ENCODE measurements around the gene USP49. TPM values are rescaled to one million over a fixed set of nuclear protein-coding genes. Genes with fewer than 3 reads are reported as not detected.

The USP49 gene
- total and polyA plus RNA-seq, 10 of the 15 experiments (the other 5 are each of a cell fraction or from before 2014, with no cell fraction given): 1.0 to 7.7 (median 4.3) TPM

- 67% methylated on average over 3 of the region's 3 CpGs for WGBS (ENCODE audit: insufficient coverage, insufficient replicate concordance, low lambda C conversion rate, missing lambda C conversion rate)
- Histone ChIP-seq H3K79me2 (ENCODE audit: control insufficient read depth, insufficient read depth, low read length) (no peaks in the 10 kb centered on the region), H3K27me3 (replicated peaks in 1 of 2; ENCODE audit: control insufficient read depth in 2 of 2, insufficient read depth in 2 of 2, low read length in 1 of 2) (no peaks in the 10 kb centered on the region; a peak in 1 of 4 replicates), H3K4me1 (ENCODE audit: control insufficient read depth, insufficient read depth, low read length) (no peaks in the 10 kb centered on the region), H3K4me2 (ENCODE audit: control insufficient read depth, insufficient read depth) (no peak overlapping the region), H3K9ac (ENCODE audit: control insufficient read depth, insufficient read depth, low read length) (no peak overlapping the region), H4K20me1 (ENCODE audit: control insufficient read depth, insufficient read depth) (no peaks in the 10 kb centered on the region), H3K9me3 (replicated peaks; ENCODE audit: control insufficient read depth, insufficient read depth, low read length) (no peaks in the 10 kb centered on the region), H2AFZ (ENCODE audit: control insufficient read depth, low read depth, low read length) (no peak overlapping the region), H3K36me3 (ENCODE audit: control insufficient read depth in 2 of 2, insufficient read depth in 2 of 2, low read length in 1 of 2) (no peaks in the 10 kb centered on the region), H3K4me3 (no peak overlapping the region), H3K27ac (ENCODE audit: control insufficient read depth, insufficient read depth) (no peak overlapping the region)
- ChIA-PET RAD21 (ENCODE audit: unreplicated experiment) (no interaction called here), POLR2A (no interaction called here), CTCF (interaction anchor here (1.1 kb wide), 1 partner anchor 13 kb away, joined by 3 read pairs; no protein-coding TSS in a partner anchor), SMC1A (ENCODE audit: uncharacterized antibody, unreplicated experiment) (no interaction called here)
- in situ Hi-C loops (cut with MboI): no loop called here
- DNase-seq (ENCODE audit: low read depth, low spot score) (no peak), ATAC-seq (no peak), FAIRE-seq (no peak)
- BruUV-seq (replicated peaks): no TSS peak
- TF ChIP-seq POLR2A (IDR thresholded peaks at IDR 0.05; ENCODE audit: low read depth, low read length) (no peak), GABPA (IDR thresholded peaks at IDR 0.05; ENCODE audit: low read depth) (no peak), ATF7 (IDR thresholded peaks at IDR 0.05; ENCODE audit: low read depth) (no peak)
- intact Hi-C loops (cut with micrococcal nuclease; ENCODE audit: unreplicated experiment): no loop called here
Measured at GRCh38 chr6:41750374-41750773, 144.8 kb downstream of the USP49 start.

- BruUV-seq (replicated peaks): no TSS peak
- Histone ChIP-seq H3K9ac (ENCODE audit: control insufficient read depth, insufficient read depth, low read length) (no peak overlapping the region), H3K9me3 (replicated peaks; ENCODE audit: control insufficient read depth, insufficient read depth, low read length) (no peaks in the 10 kb centered on the region), H2AFZ (ENCODE audit: control insufficient read depth, low read depth, low read length) (no peak overlapping the region), H4K20me1 (ENCODE audit: control insufficient read depth, insufficient read depth) (no peaks in the 10 kb centered on the region), H3K27me3 (replicated peaks in 1 of 2; ENCODE audit: control insufficient read depth in 2 of 2, insufficient read depth in 2 of 2, low read length in 1 of 2) (no peaks in the 10 kb centered on the region; a peak in 1 of 4 replicates), H3K79me2 (ENCODE audit: control insufficient read depth, insufficient read depth, low read length) (no peaks in the 10 kb centered on the region), H3K36me3 (ENCODE audit: control insufficient read depth in 2 of 2, insufficient read depth in 2 of 2, low read length in 1 of 2) (no peaks in the 10 kb centered on the region), H3K27ac (ENCODE audit: control insufficient read depth, insufficient read depth) (no peak overlapping the region), H3K4me3 (no peak overlapping the region), H3K4me2 (ENCODE audit: control insufficient read depth, insufficient read depth) (no peak overlapping the region), H3K4me1 (ENCODE audit: control insufficient read depth, insufficient read depth, low read length) (no peaks in the 10 kb centered on the region)
- DNase-seq (ENCODE audit: low read depth, low spot score): no peak
- ChIA-PET RAD21 (ENCODE audit: unreplicated experiment) (interaction anchor here (1.4 kb wide), 1 partner anchor 27 kb away, joined by 3 read pairs; no protein-coding TSS in a partner anchor), CTCF (interaction anchor here (0.8 kb wide), 1 partner anchor 46 kb away, joined by 3 read pairs; no protein-coding TSS in a partner anchor), POLR2A (interaction anchor here (0.6 kb wide), 1 partner anchor 414 kb away, joined by 3 read pairs; no protein-coding TSS in a partner anchor), SMC1A (ENCODE audit: uncharacterized antibody, unreplicated experiment) (interaction anchor here (0.6 to 1.1 kb wide), 2 partner anchors 30 to 163 kb away, joined by 3 read pairs; no protein-coding TSS in a partner anchor)
- 40% methylated on average over 3 of the region's 3 CpGs for WGBS (ENCODE audit: insufficient coverage, insufficient replicate concordance, low lambda C conversion rate, missing lambda C conversion rate)
- in situ Hi-C loops (cut with MboI): no loop called here
- intact Hi-C loops (cut with micrococcal nuclease; ENCODE audit: unreplicated experiment): no loop called here
- ATAC-seq: no peak
- FAIRE-seq: no peak
- TF ChIP-seq MEF2B (IDR thresholded peaks at IDR 0.05; ENCODE audit: partially characterized antibody, poor library complexity, severe bottlenecking) (no peak), NFYA (IDR thresholded peaks at IDR 0.05; ENCODE audit: borderline replicate concordance, low read depth, low read length) (no peak), ZBED1 (IDR thresholded peaks at IDR 0.05; ENCODE audit: borderline replicate concordance) (no peak), FOXK2 (IDR thresholded peaks at IDR 0.05) (no peak), NKRF (conservative IDR thresholded peaks at IDR 0.05) (no peak), ATF3 (IDR thresholded peaks at IDR 0.05; ENCODE audit: borderline replicate concordance, extremely low read depth, low read depth, low read length) (no peak), RAD21 (IDR thresholded peaks at IDR 0.05; ENCODE audit: insufficient read depth, low read depth, low read length) (no peak)
- TF ChIP-seq, protein P1, sequence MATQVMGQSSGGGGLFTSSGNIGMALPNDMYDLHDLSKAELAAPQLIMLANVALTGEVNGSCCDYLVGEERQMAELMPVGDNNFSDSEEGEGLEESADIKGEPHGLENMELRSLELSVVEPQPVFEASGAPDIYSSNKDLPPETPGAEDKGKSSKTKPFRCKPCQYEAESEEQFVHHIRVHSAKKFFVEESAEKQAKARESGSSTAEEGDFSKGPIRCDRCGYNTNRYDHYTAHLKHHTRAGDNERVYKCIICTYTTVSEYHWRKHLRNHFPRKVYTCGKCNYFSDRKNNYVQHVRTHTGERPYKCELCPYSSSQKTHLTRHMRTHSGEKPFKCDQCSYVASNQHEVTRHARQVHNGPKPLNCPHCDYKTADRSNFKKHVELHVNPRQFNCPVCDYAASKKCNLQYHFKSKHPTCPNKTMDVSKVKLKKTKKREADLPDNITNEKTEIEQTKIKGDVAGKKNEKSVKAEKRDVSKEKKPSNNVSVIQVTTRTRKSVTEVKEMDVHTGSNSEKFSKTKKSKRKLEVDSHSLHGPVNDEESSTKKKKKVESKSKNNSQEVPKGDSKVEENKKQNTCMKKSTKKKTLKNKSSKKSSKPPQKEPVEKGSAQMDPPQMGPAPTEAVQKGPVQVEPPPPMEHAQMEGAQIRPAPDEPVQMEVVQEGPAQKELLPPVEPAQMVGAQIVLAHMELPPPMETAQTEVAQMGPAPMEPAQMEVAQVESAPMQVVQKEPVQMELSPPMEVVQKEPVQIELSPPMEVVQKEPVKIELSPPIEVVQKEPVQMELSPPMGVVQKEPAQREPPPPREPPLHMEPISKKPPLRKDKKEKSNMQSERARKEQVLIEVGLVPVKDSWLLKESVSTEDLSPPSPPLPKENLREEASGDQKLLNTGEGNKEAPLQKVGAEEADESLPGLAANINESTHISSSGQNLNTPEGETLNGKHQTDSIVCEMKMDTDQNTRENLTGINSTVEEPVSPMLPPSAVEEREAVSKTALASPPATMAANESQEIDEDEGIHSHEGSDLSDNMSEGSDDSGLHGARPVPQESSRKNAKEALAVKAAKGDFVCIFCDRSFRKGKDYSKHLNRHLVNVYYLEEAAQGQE (IDR thresholded peaks at IDR 0.05; ENCODE audit: low read depth, low read length): no peak
- TF ChIP-seq, protein P2, sequence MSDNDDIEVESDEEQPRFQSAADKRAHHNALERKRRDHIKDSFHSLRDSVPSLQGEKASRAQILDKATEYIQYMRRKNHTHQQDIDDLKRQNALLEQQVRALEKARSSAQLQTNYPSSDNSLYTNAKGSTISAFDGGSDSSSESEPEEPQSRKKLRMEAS (IDR thresholded peaks at IDR 0.05; ENCODE audit: low read depth, low read length): no peak
Measured at GRCh38 chr6:41748542-41748941, 146.6 kb downstream of the USP49 start.

Measured in GM12878 (cell line).